T-helper 17 cell (primary cell): ENCODE results near the gene TAS2R43. TPM values are rescaled to one million over a fixed set of nuclear protein-coding genes. Genes with fewer than 3 reads are reported as not detected.
A peak's percentile ranks its signal among the peaks of the same experiment; 100 is the strongest.
"Not testable (repeated sequence)": the region's sequence is repeated elsewhere in the genome, so short reads cannot be mapped to it uniquely, and the experiment has no call there.

Experiments
- ATAC-seq: fragments of 150-1000 bp; cut with Tn5 transposase; 2 replicates; pipeline ENCODE4 v1.10.0; 2021; ENCODE audit warnings: mild to moderate bottlenecking, moderate library complexity
- DNase-seq, 3 donors: peaks; one replicate each; pipeline versions ENCODE4 v3.0.0 to v3.0.0-alpha.2; 2020 to 2021
- H3K9me3 ChIP-seq: one replicate; pipeline ENCODE4 v1.7.0; 2013; ENCODE audit warnings: low read length, mild to moderate bottlenecking; ENCODE audit not compliant: control insufficient read depth, poor library complexity, severe bottlenecking
- H3K27ac Mint-ChIP-seq: one replicate; pipeline ENCODE4 v1.8.0; 2022; ENCODE audit warnings: mild to moderate bottlenecking, moderate library complexity, mixed read lengths
- H3K27me3 Mint-ChIP-seq: one replicate; pipeline ENCODE4 v1.8.0; 2022; ENCODE audit warnings: mixed read lengths
- H3K36me3 Mint-ChIP-seq: one replicate; pipeline ENCODE4 v1.8.0; 2022; ENCODE audit warnings: low read depth, mixed read lengths
- H3K4me1 Mint-ChIP-seq: one replicate; pipeline ENCODE4 v1.8.0; 2022; ENCODE audit warnings: mild to moderate bottlenecking, mixed read lengths
- H3K4me3 Mint-ChIP-seq: one replicate; pipeline ENCODE4 v1.8.0; 2022; ENCODE audit warnings: mild to moderate bottlenecking, moderate library complexity, mixed read lengths
- total RNA-seq, 4 donors: library from RNA in 2 of 4; stranded (reverse) in 2 of 4; gene quantifications; one replicate each; pipeline ENCODE4 v1.2.3 and lab custom pipeline; 2022 to 2026

TAS2R43 gene, protein sequence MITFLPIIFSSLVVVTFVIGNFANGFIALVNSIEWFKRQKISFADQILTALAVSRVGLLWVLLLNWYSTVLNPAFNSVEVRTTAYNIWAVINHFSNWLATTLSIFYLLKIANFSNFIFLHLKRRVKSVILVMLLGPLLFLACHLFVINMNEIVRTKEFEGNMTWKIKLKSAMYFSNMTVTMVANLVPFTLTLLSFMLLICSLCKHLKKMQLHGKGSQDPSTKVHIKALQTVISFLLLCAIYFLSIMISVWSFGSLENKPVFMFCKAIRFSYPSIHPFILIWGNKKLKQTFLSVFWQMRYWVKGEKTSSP
- total RNA-seq: 1 to 10 TPM; 1.9 to 2.4 TPM
- 0.23 to 1.1 reads per million in 2 donors for total RNA-seq (lab: John Stamatoyannopoulos, UW)

DNA sequence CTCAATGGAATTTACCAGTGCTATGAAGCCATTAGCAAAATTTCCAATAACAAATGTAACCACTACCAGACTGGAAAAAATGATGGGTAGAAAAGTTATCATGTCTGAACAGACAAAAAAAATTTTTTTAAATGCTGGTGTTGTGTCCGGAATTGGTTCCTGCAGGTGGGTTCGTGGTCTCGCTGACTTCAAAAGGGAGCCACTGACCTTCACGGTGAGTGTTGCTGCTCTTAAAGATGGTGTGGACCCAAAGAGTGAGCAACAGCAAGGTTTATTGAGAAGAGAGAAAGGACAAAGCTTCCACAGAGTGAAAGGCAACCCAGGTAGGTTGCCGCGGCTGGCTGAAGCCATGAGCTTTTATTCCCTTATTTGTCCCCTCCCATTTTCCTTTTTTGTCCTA lies at the start of gene TAS2R43:
TAS2R43 (minus strand) TSS at position 186 of the 400 bp plus-strand sequence; CDS start at position 102, 84 bp downstream.
- Mint-ChIP-seq H3K36me3 (no peaks in the 10 kb centered on the region), H3K27ac (no peak within 1 kb of the TSS), H3K27me3 (no peaks in the 10 kb centered on the region), H3K4me3 (no peak within 1 kb of the TSS), H3K4me1 (no peaks in the 10 kb centered on the region)
- DNase-seq (no peak), ATAC-seq (no peak)
- no peaks in the 10 kb centered on the region for H3K9me3 ChIP-seq

DNA sequence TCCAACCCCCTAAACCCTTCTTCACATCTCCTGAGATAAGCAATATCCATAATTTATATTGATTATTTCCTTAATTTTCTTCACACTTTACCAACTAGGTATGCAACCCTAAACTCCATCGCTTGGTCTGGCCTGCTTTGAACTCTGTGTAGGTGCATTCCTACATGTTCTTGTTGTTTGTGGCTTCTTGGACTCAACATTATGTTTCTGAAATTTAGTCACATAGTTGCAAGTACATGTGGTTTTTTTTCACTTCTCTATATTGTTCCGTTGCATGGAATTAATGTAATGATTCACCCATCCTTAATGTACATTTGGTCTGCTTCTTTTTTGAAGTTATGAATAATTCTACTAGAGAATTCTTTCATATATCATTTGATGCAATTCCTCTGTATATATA lies 44.0 kb upstream of the TAS2R43 start:
- no peak for ATAC-seq
- no peak overlapping the region for H3K4me3 Mint-ChIP-seq

DNA sequence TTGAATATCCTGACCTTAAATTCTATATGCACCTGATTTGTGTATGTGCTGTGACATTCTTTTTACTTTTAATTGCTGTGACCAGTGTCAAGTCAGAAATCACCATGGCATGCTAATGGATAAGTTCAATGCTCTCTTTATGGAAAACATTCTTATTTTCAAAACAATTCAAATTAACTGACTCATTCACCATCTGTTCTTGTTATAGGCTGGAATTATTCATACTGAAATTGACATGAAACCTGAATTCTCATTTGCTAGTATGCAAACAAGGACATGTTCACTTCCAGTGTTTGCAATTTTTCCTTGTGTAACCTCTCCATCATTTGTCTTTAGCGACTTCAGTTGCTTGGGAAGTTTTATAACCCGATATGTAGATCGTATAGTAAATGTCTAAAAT lies 42.2 kb upstream of the TAS2R43 start, which contains the start of gene TAS2R30:
TAS2R30 (minus strand) TSS at position 340 of the 400 bp plus-strand sequence. CDS start 400 bp downstream, outside the sequence.
- no peaks in the 10 kb centered on the region for H3K9me3 ChIP-seq
- no peak for DNase-seq
- Mint-ChIP-seq H3K4me3 (no peak within 1 kb of the TSS), H3K27me3 (no peaks in the 10 kb centered on the region), H3K4me1 (peaks cover 26% of the 10 kb centered on the region), H3K36me3 (peaks cover 2% of the 10 kb centered on the region), H3K27ac (peak within 1 kb of the TSS; percentile 74)
- ATAC-seq: no peak

More for the DNA sequence above, 44.0 kb upstream of the TAS2R43 start:
- Mint-ChIP-seq H3K36me3 (peaks cover 2% of the 10 kb centered on the region), H3K4me1 (peaks cover 24% of the 10 kb centered on the region), H3K27me3 (no peaks in the 10 kb centered on the region), H3K27ac (no peak overlapping the region)
- H3K9me3 ChIP-seq: no peaks in the 10 kb centered on the region
- no peak for DNase-seq

DNA sequence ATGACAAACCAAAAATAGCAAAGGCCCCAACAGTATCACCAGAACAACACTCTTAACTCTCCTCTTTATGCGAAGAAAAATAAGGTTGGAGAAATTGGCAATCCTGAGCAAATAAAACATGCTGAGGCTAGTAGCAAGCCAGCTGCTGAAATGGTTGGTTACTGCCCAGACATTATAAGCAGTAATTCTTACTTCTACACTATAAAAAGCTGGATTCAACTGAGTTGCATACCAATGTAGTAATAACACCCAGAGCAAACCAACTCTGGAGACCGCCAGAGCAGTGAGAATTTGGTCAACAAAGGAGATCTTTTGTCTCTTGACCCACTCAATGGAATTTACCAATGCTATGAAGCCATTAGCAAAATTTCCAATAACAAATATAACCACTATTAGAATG lies 41.7 kb upstream of the TAS2R43 start:
- ATAC-seq (no peak), DNase-seq (no peak)
- H3K4me3 Mint-ChIP-seq: no peak overlapping the region
- H3K36me3 Mint-ChIP-seq: peaks cover 2% of the 10 kb centered on the region
- no peaks in the 10 kb centered on the region for H3K27me3 Mint-ChIP-seq
- H3K27ac Mint-ChIP-seq: no peak overlapping the region
- H3K4me1 Mint-ChIP-seq: peaks cover 26% of the 10 kb centered on the region
- no peaks in the 10 kb centered on the region for H3K9me3 ChIP-seq

DNA sequence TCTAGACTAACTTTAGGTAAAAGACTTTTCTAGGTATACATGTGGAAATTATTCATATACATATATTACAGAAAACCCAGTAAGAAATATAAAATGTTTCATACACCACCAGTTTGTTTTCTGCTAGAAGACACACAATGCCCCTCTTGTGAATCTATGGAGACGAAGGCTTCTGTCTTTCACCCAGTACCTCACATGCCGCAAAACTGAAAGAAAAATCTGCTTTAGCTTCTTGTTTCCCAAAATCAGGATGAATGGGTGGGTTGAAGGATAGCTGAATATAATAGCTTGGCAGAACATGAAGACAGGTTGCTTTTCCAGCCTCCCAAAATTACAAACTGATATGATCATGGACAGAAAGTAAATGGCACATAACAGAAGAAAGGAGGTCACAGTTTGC lies 41.0 kb upstream of the TAS2R43 start:
- H3K4me1 Mint-ChIP-seq: peaks cover 26% of the 10 kb centered on the region
- H3K9me3 ChIP-seq: no peaks in the 10 kb centered on the region
- H3K27me3 Mint-ChIP-seq: no peaks in the 10 kb centered on the region
- H3K27ac Mint-ChIP-seq: no peak overlapping the region
- H3K36me3 Mint-ChIP-seq: peaks cover 2% of the 10 kb centered on the region
- ATAC-seq (no peak), DNase-seq (no peak)
- no peak overlapping the region for H3K4me3 Mint-ChIP-seq

DNA sequence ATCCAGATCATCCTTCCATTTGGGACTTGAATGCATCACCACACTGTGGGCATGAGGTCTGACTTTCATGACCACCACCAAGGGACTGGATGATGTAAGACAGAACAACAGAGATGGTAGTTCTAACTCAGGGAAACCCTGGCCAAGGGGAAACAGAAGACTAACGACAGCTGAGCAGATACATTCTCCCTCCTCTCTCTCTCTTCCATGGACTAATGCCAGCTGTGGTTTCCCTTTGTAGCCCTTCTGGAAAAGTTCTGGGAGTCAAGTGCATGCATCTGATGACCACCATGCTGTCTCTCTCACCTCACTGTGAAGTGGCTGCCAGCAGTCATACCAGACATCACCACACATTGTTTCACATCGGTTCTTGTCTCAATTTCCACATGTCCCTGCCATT lies 38.9 kb upstream of the TAS2R43 start:
- Mint-ChIP-seq H3K27me3 (no peaks in the 10 kb centered on the region), H3K4me3 (no peak overlapping the region), H3K36me3 (peaks cover 2% of the 10 kb centered on the region), H3K4me1 (peaks cover 23% of the 10 kb centered on the region), H3K27ac (no peak overlapping the region)
- no peak for DNase-seq
- H3K9me3 ChIP-seq: no peaks in the 10 kb centered on the region
- no peak for ATAC-seq

DNA sequence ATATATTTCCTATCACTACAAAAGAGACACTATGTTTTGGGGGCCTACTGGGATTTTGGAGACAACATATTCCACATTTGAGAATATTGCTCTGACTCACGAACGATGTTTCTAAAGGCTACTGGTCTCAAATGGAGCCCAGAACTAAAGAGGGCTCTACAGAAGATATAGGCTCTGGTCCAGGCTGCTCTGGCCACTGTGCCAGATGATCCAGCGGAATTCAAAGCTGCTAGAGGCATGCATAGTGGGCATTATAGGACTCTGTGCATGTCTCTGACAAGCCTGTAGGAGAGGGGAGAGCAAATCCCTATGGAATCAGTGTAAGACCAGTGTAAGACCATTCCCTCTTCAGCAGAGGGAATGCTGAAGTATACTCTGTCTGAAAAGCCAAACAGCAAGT lies 38.3 kb upstream of the TAS2R43 start:
- Mint-ChIP-seq H3K27me3 (no peaks in the 10 kb centered on the region), H3K36me3 (peaks cover 2% of the 10 kb centered on the region), H3K27ac (no peak overlapping the region), H3K4me1 (peaks cover 22% of the 10 kb centered on the region), H3K4me3 (no peak overlapping the region)
- no peaks in the 10 kb centered on the region for H3K9me3 ChIP-seq
- ATAC-seq (no peak), DNase-seq (no peak)

DNA sequence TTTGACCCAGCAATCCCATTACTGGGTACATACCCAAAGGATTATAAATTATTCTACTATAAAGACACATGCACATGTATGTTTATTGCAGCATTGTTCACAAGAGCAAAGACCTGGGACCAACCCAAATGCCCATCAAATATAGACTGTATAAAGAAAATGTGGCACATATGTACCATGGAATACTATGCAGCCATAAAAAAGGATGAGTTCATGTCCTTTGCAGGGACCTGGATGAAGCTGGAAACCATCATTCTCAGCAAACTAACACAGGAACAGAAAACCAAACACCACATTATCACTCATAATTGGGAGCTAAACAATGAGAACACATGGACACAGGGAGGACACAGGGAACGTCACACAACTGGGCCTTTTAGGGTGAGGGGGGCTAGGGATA lies 22.0 kb upstream of the TAS2R43 start:
- not testable (repeated sequence) for H3K27me3 Mint-ChIP-seq, H3K4me3 Mint-ChIP-seq, H3K36me3 Mint-ChIP-seq, H3K27ac Mint-ChIP-seq, ATAC-seq, H3K9me3 ChIP-seq, DNase-seq
- H3K4me1 Mint-ChIP-seq: peaks cover 13% of the 10 kb centered on the region

DNA sequence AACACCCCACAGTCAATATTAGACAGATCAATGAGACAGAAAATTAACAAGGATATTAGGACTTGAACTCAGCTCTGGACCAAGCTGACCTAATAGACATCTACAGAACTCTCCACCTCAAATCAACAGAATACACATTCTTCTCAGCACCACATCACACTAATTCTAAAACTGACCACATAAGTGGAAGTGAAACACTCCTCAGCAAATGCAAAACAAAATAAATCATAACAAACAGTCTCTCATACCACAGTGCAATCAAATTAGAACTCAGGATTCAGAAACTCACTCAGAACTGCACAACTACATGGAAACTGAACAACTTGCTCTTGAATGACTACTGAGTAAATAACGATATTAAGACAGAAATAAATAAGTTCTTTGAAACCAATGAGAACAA lies 19.1 kb upstream of the TAS2R43 start:
- H3K27me3 Mint-ChIP-seq, H3K36me3 Mint-ChIP-seq, ATAC-seq, H3K27ac Mint-ChIP-seq, DNase-seq, H3K9me3 ChIP-seq, H3K4me3 Mint-ChIP-seq: not testable (repeated sequence)
- H3K4me1 Mint-ChIP-seq: peaks cover 12% of the 10 kb centered on the region

DNA sequence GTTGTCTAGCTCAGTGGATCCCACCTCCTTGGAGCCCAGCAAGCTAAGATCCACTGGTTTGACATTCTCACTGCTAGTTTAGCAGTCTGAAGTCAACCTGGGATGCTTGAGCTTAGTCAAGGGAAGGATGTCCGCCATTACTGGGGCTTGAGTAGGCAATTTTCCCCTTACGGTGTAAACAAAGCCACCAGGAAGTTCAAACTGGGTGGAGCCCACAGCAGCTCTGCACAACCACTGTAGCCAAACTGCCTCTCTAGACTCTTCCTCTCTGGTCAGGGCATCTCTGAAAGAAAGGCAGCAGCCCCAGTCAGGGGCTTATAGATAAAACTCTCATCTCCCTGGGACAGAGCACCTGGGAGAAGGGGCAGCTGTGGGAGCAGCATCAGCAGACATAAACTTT lies 16.7 kb upstream of the TAS2R43 start:
- peaks cover 4% of the 10 kb centered on the region for H3K36me3 Mint-ChIP-seq
- no peaks in the 10 kb centered on the region for H3K27me3 Mint-ChIP-seq
- H3K9me3 ChIP-seq: no peaks in the 10 kb centered on the region
- DNase-seq (no peak), ATAC-seq (no peak)
- peak overlapping the region; percentile 84 for H3K27ac Mint-ChIP-seq
- peak overlapping the region; percentile 19 for H3K4me3 Mint-ChIP-seq
- peaks cover 8% of the 10 kb centered on the region for H3K4me1 Mint-ChIP-seq

DNA sequence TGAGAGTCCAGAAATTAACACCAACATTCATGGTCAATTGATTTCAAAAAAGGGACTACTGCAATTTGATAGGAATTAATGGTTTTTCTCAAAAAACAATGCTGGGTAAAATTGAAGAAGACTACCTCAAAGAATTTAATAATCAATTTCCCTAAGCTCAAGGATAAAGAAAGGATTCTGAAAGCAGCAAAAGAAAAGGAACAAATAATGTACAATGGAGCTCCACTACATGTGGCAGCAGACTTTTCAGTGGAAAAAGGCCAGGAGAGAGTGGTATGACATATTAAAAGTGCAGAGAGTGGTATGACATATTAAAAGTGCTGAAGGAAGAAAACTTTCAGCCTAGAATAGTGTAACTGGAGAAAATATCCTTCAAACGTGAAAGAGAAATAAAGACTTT lies 15.6 kb upstream of the TAS2R43 start:
- Mint-ChIP-seq H3K36me3 (no peaks in the 10 kb centered on the region), H3K4me1 (peaks cover 8% of the 10 kb centered on the region)

DNA sequence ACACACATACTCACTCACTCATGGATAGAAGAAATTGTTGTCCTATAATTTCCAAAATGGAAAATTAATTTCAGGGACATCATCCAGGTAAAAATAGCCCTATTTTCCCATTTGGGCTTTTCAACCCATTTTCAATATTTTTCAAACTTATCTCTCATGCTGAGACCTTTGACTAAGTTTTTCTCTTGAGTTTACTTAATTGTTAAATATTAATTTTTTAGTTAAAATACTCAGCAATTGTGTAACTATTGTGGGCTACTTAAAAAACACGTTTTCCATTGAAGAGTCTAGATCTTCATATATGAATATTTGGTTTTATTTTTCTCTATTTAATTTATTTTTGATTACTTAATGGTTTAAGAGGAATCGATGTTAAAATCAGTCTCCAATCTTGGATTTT lies 14.2 kb upstream of the TAS2R43 start:
- no peaks in the 10 kb centered on the region for H3K9me3 ChIP-seq
- DNase-seq: no peak
- Mint-ChIP-seq H3K36me3 (peaks cover 2% of the 10 kb centered on the region), H3K4me1 (peaks cover 8% of the 10 kb centered on the region), H3K4me3 (no peak overlapping the region), H3K27ac (no peak overlapping the region), H3K27me3 (no peaks in the 10 kb centered on the region)
- no peak for ATAC-seq

More for the DNA sequence above, 15.6 kb upstream of the TAS2R43 start:
- ATAC-seq (no peak), DNase-seq (no peak)
- Mint-ChIP-seq H3K4me3 (no peak overlapping the region), H3K27me3 (no peaks in the 10 kb centered on the region), H3K27ac (no peak overlapping the region)
- H3K9me3 ChIP-seq: no peaks in the 10 kb centered on the region

DNA sequence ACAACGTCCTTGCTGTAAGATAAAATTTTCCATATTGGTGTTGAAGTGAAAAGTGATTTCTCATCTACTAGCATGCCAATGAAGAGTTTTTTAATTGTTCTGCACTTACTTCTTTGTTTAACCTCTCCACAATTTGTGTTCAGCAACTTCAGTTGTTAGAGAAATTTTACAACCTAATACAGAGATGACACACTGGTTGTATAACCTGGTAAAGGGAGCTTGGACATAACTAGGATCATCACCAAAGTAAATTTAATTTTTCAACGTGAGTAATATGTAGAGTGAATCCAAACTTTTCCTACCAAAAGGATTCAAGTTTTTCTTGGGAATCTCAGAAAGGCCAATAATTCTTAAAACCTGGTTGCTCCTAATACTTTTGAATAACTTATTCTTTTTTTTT lies 13.4 kb upstream of the TAS2R43 start:
- Mint-ChIP-seq H3K27me3 (no peaks in the 10 kb centered on the region), H3K36me3 (peaks cover 2% of the 10 kb centered on the region), H3K4me3 (no peak overlapping the region), H3K27ac (no peak overlapping the region), H3K4me1 (peaks cover 8% of the 10 kb centered on the region)
- DNase-seq (no peak), ATAC-seq (no peak)
- H3K9me3 ChIP-seq: no peaks in the 10 kb centered on the region

DNA sequence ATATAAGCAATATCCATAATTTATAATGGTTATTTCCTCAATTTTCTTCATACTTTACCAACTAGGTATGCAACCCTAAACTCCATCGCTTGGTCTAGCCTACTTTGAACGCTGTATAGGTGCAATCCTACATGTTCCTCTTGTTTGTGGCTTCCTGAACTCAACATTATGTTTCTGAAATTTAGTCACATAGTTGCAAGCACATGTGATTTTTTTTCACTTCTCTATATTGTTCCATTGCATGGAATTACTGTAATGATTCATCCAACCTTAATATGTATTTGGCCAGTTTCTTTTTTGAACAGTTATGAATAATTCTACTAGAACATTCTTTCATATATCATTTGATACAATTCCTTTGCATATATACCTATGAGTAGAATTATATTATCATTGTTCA lies 2.8 kb upstream of the TAS2R43 start:
- not testable (repeated sequence) for DNase-seq, H3K4me1 Mint-ChIP-seq, H3K9me3 ChIP-seq, H3K4me3 Mint-ChIP-seq, ATAC-seq, H3K27me3 Mint-ChIP-seq, H3K27ac Mint-ChIP-seq, H3K36me3 Mint-ChIP-seq
